HepG2 (cell line): ENCODE data around the gene PPP1CC.

ENCODE experiments used
- ELF1 ChIP-seq: sonication (generic); formaldehyde crosslinking; IDR thresholded peaks from 2 replicates; pipeline ENCODE4 v1.4.0; 2020; ENCODE audit warnings: missing genetic modification reagents
- MYNN ChIP-seq: sonication (generic); formaldehyde crosslinking; IDR thresholded peaks from 2 replicates; pipeline ENCODE4 v1.4.0; 2020; ENCODE audit warnings: mild to moderate bottlenecking, low read depth, missing genetic modification reagents
- NBN ChIP-seq: fragments of 450-650 bp; conservative IDR thresholded peaks from 2 replicates; pipeline ENCODE4 v1.6.1; 2017
- POLR2A ChIP-seq, 2 experiments: IDR thresholded peaks; 2 replicates each; pipeline ENCODE4 v1.6.1; 2011; ENCODE audit warnings: low read depth in 2 of 2, low read length in 2 of 2, mild to moderate bottlenecking in 1 of 2, moderate library complexity in 1 of 2; ENCODE audit not compliant: insufficient read depth in 1 of 2
- TF ChIP-seq, protein P1 (sequence below): sonication (generic); formaldehyde crosslinking; IDR thresholded peaks from 2 replicates; pipeline ENCODE4 v1.4.0; 2020; ENCODE audit warnings: missing genetic modification reagents, borderline replicate concordance

DNA sequence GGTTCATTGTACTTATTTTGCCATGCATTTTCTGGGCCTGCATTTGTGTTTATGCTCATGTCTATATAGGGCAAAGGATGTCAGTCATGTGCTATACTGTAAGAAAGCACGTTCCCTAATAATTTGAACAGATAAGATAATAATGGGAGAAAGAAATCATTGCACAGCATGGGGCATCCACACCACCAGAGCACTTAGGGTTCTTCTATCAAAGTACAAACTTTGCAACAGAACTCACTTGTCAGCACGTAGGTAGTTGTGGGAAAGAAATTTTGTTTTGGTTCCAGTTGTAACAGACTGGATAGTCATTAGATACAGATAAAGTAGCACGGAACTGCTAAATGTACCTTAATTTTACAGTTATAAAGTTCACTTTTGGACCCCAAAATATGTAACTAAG is 10.1 kb downstream of the PPP1CC start:
- TF ChIP-seq, protein P1, sequence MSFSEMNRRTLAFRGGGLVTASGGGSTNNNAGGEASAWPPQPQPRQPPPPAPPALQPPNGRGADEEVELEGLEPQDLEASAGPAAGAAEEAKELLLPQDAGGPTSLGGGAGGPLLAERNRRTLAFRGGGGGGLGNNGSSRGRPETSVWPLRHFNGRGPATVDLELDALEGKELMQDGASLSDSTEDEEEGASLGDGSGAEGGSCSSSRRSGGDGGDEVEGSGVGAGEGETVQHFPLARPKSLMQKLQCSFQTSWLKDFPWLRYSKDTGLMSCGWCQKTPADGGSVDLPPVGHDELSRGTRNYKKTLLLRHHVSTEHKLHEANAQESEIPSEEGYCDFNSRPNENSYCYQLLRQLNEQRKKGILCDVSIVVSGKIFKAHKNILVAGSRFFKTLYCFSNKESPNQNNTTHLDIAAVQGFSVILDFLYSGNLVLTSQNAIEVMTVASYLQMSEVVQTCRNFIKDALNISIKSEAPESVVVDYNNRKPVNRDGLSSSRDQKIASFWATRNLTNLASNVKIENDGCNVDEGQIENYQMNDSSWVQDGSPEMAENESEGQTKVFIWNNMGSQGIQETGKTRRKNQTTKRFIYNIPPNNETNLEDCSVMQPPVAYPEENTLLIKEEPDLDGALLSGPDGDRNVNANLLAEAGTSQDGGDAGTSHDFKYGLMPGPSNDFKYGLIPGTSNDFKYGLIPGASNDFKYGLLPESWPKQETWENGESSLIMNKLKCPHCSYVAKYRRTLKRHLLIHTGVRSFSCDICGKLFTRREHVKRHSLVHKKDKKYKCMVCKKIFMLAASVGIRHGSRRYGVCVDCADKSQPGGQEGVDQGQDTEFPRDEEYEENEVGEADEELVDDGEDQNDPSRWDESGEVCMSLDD (CRISPR knock-in tag), result no peak
- TF ChIP-seq MYNN (no peak), POLR2A (IDR thresholded peaks at IDR 0.05; ENCODE audit: insufficient read depth in 1 of 2, low read depth in 2 of 2, low read length in 2 of 2) (no peak), NBN (no peak), ELF1 (no peak)
